GM23338 (cell line): ENCODE measurements around the gene CCDC38. TPM values are rescaled to one million over a fixed set of nuclear protein-coding genes. Genes with fewer than 3 reads are reported as not detected.

Experiments used
- ATAC-seq: fragments of 200-7000 bp; cut with Tn5 transposase; 3 replicates; pipeline ENCODE4 v1.9.1; 2020
- DNase-seq: peaks from one replicate; pipeline ENCODE4 v3.0.0-alpha.2; 2015; ENCODE audit warnings: low spot score
- H2AFZ ChIP-seq: fragments of 200-600 bp; sonication (generic); 2 replicates; pipeline ENCODE4 v1.8.0; 2016; ENCODE audit warnings: antibody characterized with exemption, mild to moderate bottlenecking, moderate library complexity
- H3F3A ChIP-seq: fragments of 200-600 bp; sonication (generic); replicated peaks from 2 replicates; pipeline ENCODE4 v1.8.0; 2017; ENCODE audit warnings: antibody characterized with exemption, mixed run types, low read depth
- H3K27ac ChIP-seq: fragments of 200-600 bp; sonication (generic); 2 replicates; pipeline ENCODE4 v1.6.1; 2016; ENCODE audit warnings: low read depth
- H3K27me3 ChIP-seq: fragments of 200-600 bp; sonication (generic); 2 replicates; pipeline ENCODE4 v1.8.0; 2016; ENCODE audit warnings: mild to moderate bottlenecking, mixed run types, moderate library complexity; ENCODE audit not compliant: insufficient read depth
- H3K36me3 ChIP-seq: fragments of 200-600 bp; sonication (generic); 2 replicates; pipeline ENCODE4 v1.8.0; 2016; ENCODE audit warnings: mild to moderate bottlenecking; ENCODE audit not compliant: insufficient read depth
- H3K4me1 ChIP-seq: fragments of 200-600 bp; sonication (generic); 2 replicates; pipeline ENCODE4 v1.8.0; 2016; ENCODE audit warnings: mild to moderate bottlenecking, moderate library complexity; ENCODE audit not compliant: insufficient read depth
- H3K4me2 ChIP-seq: fragments of 200-600 bp; sonication (generic); 2 replicates; pipeline ENCODE4 v1.7.1; 2017; ENCODE audit warnings: mixed run types
- H3K4me3 ChIP-seq: fragments of 200-600 bp; sonication (generic); 2 replicates; pipeline ENCODE4 v1.6.1; 2016; ENCODE audit warnings: mixed run types
- H3K79me2 ChIP-seq: fragments of 200-600 bp; sonication (generic); replicated peaks from 2 replicates; pipeline ENCODE4 v1.8.0; 2017; ENCODE audit warnings: mild to moderate bottlenecking; ENCODE audit not compliant: insufficient read depth
- H3K9me2 ChIP-seq: fragments of 200-600 bp; sonication (generic); 2 replicates; pipeline ENCODE4 v1.8.0; 2017; ENCODE audit not compliant: insufficient read depth
- H4K20me1 ChIP-seq: fragments of 200-600 bp; sonication (generic); replicated peaks from 2 replicates; pipeline ENCODE4 v1.8.0; 2017; ENCODE audit warnings: mild to moderate bottlenecking; ENCODE audit not compliant: insufficient read depth
- H3K27ac Mint-ChIP-seq: 2 replicates; pipeline ENCODE4 v1.8.0; 2020; ENCODE audit warnings: inconsistent platforms, mild to moderate bottlenecking, moderate library complexity, mixed read lengths
- H3K27me3 Mint-ChIP-seq: 3 replicates; pipeline ENCODE4 v1.8.0; 2022; ENCODE audit warnings: low read depth, mild to moderate bottlenecking, moderate library complexity, mixed read lengths, inconsistent platforms; ENCODE audit not compliant: insufficient read depth, poor library complexity
- H3K36me3 Mint-ChIP-seq: 3 replicates; pipeline ENCODE4 v1.8.0; 2021; ENCODE audit warnings: low read depth, mild to moderate bottlenecking, inconsistent platforms, moderate library complexity, mixed read lengths
- H3K4me1 Mint-ChIP-seq: 3 replicates; pipeline ENCODE4 v1.8.0; 2020; ENCODE audit warnings: mild to moderate bottlenecking, inconsistent platforms, mixed read lengths
- H3K4me3 Mint-ChIP-seq: 3 replicates; pipeline ENCODE4 v1.8.0; 2021; ENCODE audit warnings: moderate library complexity, mild to moderate bottlenecking, inconsistent platforms, mixed read lengths
- H3K9me3 Mint-ChIP-seq: 3 replicates; pipeline ENCODE4 v1.8.0; 2020; ENCODE audit warnings: moderate library complexity, mild to moderate bottlenecking, inconsistent platforms, mixed read lengths
- CREB1 ChIP-seq: fragments of 250-450 bp; sonication (Bioruptor Pico); IDR thresholded peaks from 2 replicates; pipeline ENCODE4 v1.5.0; 2020; ENCODE audit warnings: low read depth, mild to moderate bottlenecking, moderate library complexity
- CTCF ChIP-seq, 2 experiments: fragments of 200-600 bp in 1 of 2; sonication (generic) in 1 of 2; conservative IDR thresholded peaks; 2 replicates each; pipeline versions ENCODE4 v1.5.1 to v1.6.1; 2016 to 2017; ENCODE audit warnings: antibody characterized with exemption in 2 of 2, low read depth in 2 of 2, mild to moderate bottlenecking in 2 of 2, moderate library complexity in 1 of 2
- ETS1 ChIP-seq: IDR thresholded peaks from 2 replicates; pipeline ENCODE4 v1.6.1; 2016; ENCODE audit warnings: antibody characterized with exemption
- EZH2 ChIP-seq: fragments of 200-600 bp; sonication (generic); IDR thresholded peaks from one replicate; pipeline ENCODE4 v1.8.0; 2017; ENCODE audit warnings: antibody characterized with exemption, mild to moderate bottlenecking, low read depth; ENCODE audit not compliant: unreplicated experiment
- EZH2phosphoT487 ChIP-seq: fragments of 200-600 bp; sonication (generic); IDR thresholded peaks from one replicate; pipeline ENCODE4 v1.8.1; 2018; ENCODE audit warnings: antibody characterized with exemption; ENCODE audit not compliant: unreplicated experiment
- JUNB ChIP-seq: IDR thresholded peaks from one replicate; pipeline ENCODE4 v1.6.1; 2016; ENCODE audit warnings: antibody characterized with exemption; ENCODE audit not compliant: unreplicated experiment
- NANOG ChIP-seq: IDR thresholded peaks from 2 replicates; pipeline ENCODE4 v1.6.1; 2016; ENCODE audit warnings: antibody characterized with exemption, borderline replicate concordance
- POLR2AphosphoS5 ChIP-seq: IDR thresholded peaks from 2 replicates; pipeline ENCODE4 v1.6.1; 2016; ENCODE audit warnings: antibody characterized with exemption, low read depth
- REST ChIP-seq: IDR thresholded peaks from one replicate; pipeline ENCODE4 v1.6.1; 2018; ENCODE audit warnings: antibody characterized with exemption; ENCODE audit not compliant: unreplicated experiment
- STAT1 ChIP-seq: IDR thresholded peaks from one replicate; pipeline ENCODE4 v1.6.1; 2016; ENCODE audit warnings: antibody characterized with exemption; ENCODE audit not compliant: unreplicated experiment
- ZNF114 ChIP-seq: fragments of 250-450 bp; sonication (Bioruptor Pico); IDR thresholded peaks from 2 replicates; pipeline ENCODE4 v1.5.0; 2020; ENCODE audit warnings: mild to moderate bottlenecking, moderate library complexity
- ZNF331 ChIP-seq: fragments of 250-450 bp; sonication (Bioruptor Pico); IDR thresholded peaks from 2 replicates; pipeline ENCODE4 v1.5.0; 2020; ENCODE audit warnings: low read depth, mild to moderate bottlenecking, moderate library complexity
- ZNF462 ChIP-seq: fragments of 250-450 bp; sonication (Bioruptor Pico); IDR thresholded peaks from 2 replicates; pipeline ENCODE4 v1.5.0; 2020; ENCODE audit warnings: mild to moderate bottlenecking, moderate library complexity
- polyA plus RNA-seq: library from polyadenylated mRNA; unstranded; fragments of >200 nt; fragmentation: Nextera tagmentation; extraction: Ambion mirVana; gene quantifications from 2 replicates; pipeline ENCODE4 v1.2.1, GENCODE V29; 2016
- total RNA-seq: library from RNA; depleted of rRNA; stranded (reverse); fragments of >200 nt; shearing (Covaris generic); gene quantifications from 2 replicates; pipeline ENCODE4 v1.2.3, GENCODE V29; 2014

Gene CCDC38
- total and polyA plus RNA-seq, 2 experiments from 2014 or later: not detected

- DNase-seq (no peak), ATAC-seq (no peak)
- no peak overlapping the region for H2AFZ ChIP-seq
- H3K4me1 ChIP-seq: peaks cover 9% of the 10 kb centered on the region
- H3K4me2 ChIP-seq: no peak overlapping the region
- H3K4me1 Mint-ChIP-seq: peaks cover 13% of the 10 kb centered on the region
- no peaks in the 10 kb centered on the region for H3K36me3 ChIP-seq
- H3K27ac ChIP-seq: no peak overlapping the region
- peaks cover 5% of the 10 kb centered on the region for H3K27me3 Mint-ChIP-seq
- H3K9me3 Mint-ChIP-seq: no peaks in the 10 kb centered on the region
- no peaks in the 10 kb centered on the region for H3K27me3 ChIP-seq
- H3K27ac Mint-ChIP-seq: no peak overlapping the region
- no peaks in the 10 kb centered on the region for H4K20me1 ChIP-seq
- TF ChIP-seq EZH2 (no peak), POLR2AphosphoS5 (no peak), ZNF331 (no peak), ZNF114 (no peak), EZH2phosphoT487 (no peak), CREB1 (CRISPR knock-in tag) (no peak), JUNB (no peak), ZNF462 (CRISPR knock-in tag) (no peak), ETS1 (no peak), NANOG (no peak), STAT1 (no peak), REST (no peak), CTCF (conservative IDR thresholded peaks at IDR 0.05; ENCODE audit: low read depth in 2 of 2) (no peak)
- H3K4me3 Mint-ChIP-seq: no peak overlapping the region
- H3K79me2 ChIP-seq: no peaks in the 10 kb centered on the region
- no peaks in the 10 kb centered on the region for H3K36me3 Mint-ChIP-seq
- no peak overlapping the region for H3K4me3 ChIP-seq
- H3K9me2 ChIP-seq: no peaks in the 10 kb centered on the region
- H3F3A ChIP-seq: no peaks in the 10 kb centered on the region
Measured at GRCh38 chr12:95829395-95829794, 113.0 kb downstream of the CCDC38 start.
